ENCODE results near the gene RPH3AL.
"Not testable (repeated sequence)": the region's sequence is repeated elsewhere in the genome, so short reads cannot be mapped to it uniquely, and the experiment has no call there.

RPH3AL gene

DNA sequence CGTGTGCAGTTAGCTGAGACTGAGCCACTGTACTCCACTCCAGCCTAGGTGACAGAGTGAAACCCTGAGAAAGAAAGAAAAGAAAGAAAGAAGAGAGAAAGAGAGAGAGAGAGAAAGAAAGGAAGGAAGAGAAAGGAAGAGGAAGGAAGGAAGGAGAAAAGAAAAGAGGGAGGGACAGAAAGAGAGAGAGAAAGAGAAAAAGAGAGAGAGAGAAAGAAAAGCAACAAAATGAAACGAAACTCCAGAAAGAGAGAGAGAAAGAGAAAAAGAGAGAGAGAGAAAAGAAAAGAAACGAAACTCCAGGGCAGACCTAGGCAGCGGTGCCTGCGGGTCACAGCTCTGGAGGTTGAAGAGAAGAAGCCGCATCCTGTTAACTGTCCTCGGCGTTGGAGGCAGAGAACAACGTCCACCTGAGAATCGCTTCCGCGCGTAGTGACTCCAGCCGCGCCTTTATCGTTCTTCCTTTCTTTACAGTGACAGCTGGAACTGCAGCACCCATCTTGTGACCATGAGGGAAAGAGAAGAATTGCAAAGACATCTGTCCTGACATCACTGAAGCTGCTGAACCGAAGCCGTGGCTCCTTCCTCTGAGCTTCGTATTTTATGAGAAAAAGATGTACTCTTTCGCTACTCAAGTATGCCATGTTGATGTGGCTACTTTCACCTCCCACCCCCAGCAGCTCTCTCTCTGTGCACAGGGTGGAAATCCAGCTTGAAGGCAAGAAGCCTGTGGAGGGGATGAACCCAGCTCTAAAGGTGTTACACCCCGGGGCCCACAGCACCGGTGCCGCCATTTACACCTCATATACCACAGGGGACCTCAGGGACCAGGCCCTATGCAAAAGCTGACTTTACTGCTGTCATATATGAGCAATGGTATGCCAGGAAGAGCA is 114.3 kb downstream of the RPH3AL start:
- no peaks in the 10 kb centered on the region for H3K9me3 Mint-ChIP-seq (ENCODE audit: low read depth)
- H3K4me3 Mint-ChIP-seq = no peak overlapping the region
- H3K27me3 Mint-ChIP-seq = no peaks in the 10 kb centered on the region
- H3K27ac Mint-ChIP-seq = no peak overlapping the region
- no peaks in the 10 kb centered on the region for H3K4me1 Mint-ChIP-seq (ENCODE audit: low read depth)
- no peaks in the 10 kb centered on the region for H3K36me3 Mint-ChIP-seq

DNA sequence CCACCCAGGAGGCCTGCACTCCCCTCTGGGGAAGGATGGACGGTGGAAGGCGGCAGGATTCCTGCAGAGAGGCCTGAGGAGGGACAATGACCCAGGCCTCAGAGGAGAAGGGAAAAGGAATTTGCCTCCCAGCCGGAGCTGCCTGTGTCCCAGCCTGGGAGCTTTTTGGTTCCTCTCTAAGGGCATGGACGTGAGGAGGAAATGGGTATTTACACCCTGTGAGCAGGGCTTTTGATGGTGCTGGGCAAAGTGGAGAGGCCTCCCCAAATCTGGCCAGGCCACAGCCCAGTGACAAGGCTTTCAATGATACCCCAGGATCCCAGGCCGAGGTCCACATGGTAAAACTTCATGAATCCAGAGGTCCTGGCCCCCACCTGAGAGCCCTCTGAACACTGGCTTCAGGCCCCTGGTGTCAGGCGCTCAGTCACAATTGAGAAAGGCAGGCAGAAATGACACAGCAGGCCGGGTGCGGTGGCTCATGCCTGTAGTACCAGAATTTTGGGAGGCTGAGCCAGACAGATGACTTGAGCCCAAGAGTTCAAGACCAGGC is 115.1 kb downstream of the RPH3AL start:
- Mint-ChIP-seq H3K27ac (no peak overlapping the region), H3K27me3 (no peaks in the 10 kb centered on the region), H3K4me1 (ENCODE audit: low read depth) (no peaks in the 10 kb centered on the region), H3K9me3 (ENCODE audit: low read depth) (no peaks in the 10 kb centered on the region), H3K4me3 (no peak overlapping the region), H3K36me3 (no peaks in the 10 kb centered on the region)

DNA sequence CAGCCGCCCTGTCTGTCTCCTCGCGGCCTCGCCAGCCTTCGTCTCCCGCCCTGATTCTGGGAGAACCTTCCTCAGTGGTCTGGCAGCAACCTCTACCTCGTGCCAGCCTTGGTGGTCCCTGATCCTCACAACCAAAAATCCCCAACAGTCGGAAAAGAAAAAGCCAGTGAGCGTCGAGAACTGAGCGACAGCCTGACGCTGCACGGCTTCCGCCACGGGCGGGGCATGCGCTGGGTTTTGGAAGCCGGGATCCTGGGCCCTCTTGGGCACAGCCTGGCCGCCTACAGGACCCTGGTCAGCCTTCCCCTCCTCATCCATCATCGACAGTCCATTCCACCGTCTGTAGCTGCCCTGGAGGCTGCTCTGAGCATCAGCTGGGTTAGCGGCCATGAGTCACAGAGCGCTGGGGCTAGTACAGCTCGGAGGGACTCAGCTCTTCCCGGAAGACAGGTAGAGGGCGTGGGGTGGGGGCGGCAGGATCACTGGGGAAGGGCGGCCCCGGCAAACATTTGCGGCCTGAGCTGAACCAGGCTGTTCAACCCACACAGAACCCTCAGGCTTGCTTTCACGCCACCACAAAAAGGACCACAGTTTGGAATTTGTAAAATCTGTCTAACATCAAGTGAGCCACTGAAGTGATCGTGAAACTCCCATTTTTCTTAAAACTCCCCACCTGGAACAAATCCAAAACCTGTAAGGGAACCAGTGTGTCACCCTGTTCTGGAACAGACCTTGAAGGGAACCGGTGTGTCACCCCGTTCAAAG is 115.8 kb downstream of the RPH3AL start:
- no peak overlapping the region for H3K4me3 Mint-ChIP-seq
- no peaks in the 10 kb centered on the region for H3K9me3 Mint-ChIP-seq (ENCODE audit: low read depth)
- H3K27ac Mint-ChIP-seq = no peak overlapping the region
- H3K36me3 Mint-ChIP-seq = no peaks in the 10 kb centered on the region
- no peaks in the 10 kb centered on the region for H3K4me1 Mint-ChIP-seq (ENCODE audit: low read depth)
- H3K27me3 Mint-ChIP-seq = no peaks in the 10 kb centered on the region

DNA sequence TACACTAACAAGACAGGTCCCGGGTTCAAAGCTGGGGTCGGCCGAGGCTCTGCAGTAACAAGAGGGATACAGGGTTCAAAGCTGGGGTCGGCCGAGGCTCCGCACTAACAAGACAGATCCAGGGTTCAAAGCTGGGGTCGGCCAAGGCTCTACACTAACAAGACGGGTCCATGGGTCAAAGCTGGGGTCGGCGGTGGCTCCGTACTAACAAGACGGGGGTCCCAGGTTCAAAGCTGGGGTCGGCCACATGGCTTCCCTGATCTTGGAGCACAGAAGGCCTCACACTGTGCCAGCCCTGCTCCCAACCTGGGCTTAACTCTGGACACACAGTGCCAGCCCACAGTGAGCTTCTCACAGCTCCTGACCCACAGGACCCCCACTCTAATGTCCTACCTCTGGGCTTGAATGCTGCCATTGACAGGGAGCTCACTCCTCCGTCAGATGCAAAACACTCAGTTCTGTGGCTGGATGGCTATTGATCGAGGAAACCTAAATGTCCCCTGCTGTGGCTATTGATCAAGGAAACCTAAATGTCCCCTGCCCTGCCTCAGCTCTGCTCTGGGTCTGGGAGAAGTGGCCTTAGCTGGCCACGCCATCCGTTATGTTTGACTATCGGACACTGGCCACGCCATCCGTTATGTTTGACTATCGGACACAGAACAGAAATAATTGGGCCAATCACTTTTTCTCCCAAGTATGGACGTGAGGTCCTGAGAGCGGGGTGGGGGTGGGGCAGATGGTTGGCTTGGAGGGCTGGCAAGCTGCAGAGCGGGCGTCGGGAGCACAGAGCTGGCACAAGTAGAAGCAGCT is 116.6 kb downstream of the RPH3AL start:
- H3K9me3 Mint-ChIP-seq (ENCODE audit: low read depth) = no peaks in the 10 kb centered on the region
- no peak overlapping the region for H3K4me3 Mint-ChIP-seq
- no peak overlapping the region for H3K27ac Mint-ChIP-seq
- no peaks in the 10 kb centered on the region for H3K4me1 Mint-ChIP-seq (ENCODE audit: low read depth)
- H3K36me3 Mint-ChIP-seq = no peaks in the 10 kb centered on the region
- no peaks in the 10 kb centered on the region for H3K27me3 Mint-ChIP-seq

DNA sequence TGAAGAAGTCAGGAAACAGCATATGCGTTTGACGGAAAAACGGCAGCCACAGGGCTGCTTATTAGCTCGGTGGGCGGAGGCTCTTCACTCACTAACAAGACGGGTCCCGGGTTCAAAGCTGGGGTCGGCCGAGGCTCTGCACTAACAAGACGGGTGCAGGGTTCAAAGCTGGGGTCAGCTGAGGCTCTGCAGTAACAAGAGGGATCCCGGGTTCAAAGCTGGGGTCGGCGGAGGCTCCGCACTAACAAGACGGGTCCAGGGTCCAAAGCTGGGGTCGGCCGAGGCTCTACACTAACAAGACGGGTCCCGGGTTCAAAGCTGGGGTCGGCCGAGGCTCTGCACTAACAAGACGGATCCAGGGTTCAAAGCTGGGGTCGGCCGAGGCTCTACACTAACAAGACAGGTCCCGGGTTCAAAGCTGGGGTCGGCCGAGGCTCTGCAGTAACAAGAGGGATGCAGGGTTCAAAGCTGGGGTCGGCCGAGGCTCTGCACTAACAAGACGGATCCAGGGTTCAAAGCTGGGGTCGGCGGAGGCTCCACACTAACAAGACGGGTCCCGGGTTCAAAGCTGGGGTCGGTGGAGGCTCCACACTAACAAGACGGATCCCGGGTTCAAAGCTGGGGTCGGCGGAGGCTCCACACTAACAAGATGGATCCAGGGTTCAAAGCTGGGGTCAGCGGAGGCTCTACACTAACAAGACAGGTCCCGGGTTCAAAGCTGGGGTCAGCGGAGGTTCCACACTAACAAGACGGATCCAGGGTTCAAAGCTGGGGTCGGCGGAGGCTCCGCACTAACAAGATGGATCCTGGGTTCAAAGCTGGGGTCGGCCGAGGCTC is 117.4 kb downstream of the RPH3AL start:
- not testable (repeated sequence) for H3K27me3 Mint-ChIP-seq; H3K4me3 Mint-ChIP-seq; H3K36me3 Mint-ChIP-seq; H3K4me1 Mint-ChIP-seq (ENCODE audit: low read depth); H3K9me3 Mint-ChIP-seq (ENCODE audit: low read depth); H3K27ac Mint-ChIP-seq

DNA sequence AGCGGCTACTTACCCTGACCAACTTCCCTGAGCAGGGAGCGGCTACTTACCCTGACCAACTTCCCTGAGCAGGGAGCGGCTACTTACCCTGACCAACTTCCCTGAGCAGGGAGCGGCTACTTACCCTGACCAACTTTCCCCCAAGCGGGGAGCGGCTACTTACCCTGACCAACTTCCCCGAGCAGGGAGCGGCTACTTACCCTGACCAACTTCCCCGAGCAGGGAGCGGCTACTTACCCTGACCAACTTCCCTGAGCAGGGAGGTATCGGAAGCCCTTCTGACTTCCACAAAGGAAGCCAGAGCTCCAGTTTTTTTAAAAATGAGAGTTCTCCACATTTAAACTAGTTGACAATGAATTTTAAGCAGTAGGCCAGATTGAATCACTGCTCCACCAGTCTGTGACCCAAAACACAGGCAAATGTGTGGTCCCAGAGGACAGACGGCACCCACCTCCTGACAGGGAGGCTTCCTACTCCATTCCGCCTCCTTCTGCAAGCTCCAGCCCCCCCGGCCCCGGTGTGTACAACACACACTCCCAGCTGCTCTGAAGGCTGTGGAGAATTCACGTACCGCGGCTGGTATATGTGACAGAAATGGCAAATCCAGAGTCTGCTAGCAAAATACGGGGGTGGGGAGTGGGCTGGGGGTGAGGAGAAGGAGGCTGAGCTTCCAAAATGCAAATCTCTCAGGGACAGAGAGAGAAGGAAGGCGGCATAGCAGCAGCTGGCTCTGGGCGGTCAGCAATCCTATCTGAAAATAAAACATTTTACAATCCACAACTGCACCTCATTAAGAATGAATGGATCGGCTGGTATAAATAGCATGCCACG is 118.2 kb downstream of the RPH3AL start:
- not testable (repeated sequence) for H3K27me3 Mint-ChIP-seq; H3K4me1 Mint-ChIP-seq (ENCODE audit: low read depth); H3K36me3 Mint-ChIP-seq; H3K4me3 Mint-ChIP-seq; H3K27ac Mint-ChIP-seq; H3K9me3 Mint-ChIP-seq (ENCODE audit: low read depth)

DNA sequence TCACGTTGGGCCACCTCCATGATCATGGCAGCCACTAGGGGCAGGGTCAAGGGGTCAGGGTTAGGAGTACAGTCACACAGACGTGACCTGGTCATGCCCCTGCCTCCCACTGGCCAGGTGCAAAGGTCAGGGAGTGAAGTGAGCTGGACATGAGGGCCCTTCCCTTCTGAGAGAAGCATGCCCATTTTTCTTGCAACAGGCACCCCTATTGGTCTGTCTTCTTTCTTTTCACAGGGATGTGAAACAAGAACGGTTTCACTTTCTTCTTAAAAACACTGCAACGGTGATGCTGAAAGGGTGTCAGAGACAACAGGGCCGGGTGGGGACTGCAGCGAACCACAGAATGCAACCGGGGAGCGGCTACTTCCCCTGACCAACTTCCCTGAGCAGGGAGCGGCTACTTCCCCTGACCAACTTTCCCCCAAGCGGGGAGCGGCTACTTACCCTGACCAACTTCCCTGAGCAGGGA is 119.1 kb downstream of the RPH3AL start:
- no peaks in the 10 kb centered on the region for H3K4me1 Mint-ChIP-seq (ENCODE audit: low read depth)
- no peak overlapping the region for H3K27ac Mint-ChIP-seq
- H3K4me3 Mint-ChIP-seq = no peak overlapping the region
- no peaks in the 10 kb centered on the region for H3K36me3 Mint-ChIP-seq
- H3K27me3 Mint-ChIP-seq = no peaks in the 10 kb centered on the region
- H3K9me3 Mint-ChIP-seq (ENCODE audit: low read depth) = no peaks in the 10 kb centered on the region

DNA sequence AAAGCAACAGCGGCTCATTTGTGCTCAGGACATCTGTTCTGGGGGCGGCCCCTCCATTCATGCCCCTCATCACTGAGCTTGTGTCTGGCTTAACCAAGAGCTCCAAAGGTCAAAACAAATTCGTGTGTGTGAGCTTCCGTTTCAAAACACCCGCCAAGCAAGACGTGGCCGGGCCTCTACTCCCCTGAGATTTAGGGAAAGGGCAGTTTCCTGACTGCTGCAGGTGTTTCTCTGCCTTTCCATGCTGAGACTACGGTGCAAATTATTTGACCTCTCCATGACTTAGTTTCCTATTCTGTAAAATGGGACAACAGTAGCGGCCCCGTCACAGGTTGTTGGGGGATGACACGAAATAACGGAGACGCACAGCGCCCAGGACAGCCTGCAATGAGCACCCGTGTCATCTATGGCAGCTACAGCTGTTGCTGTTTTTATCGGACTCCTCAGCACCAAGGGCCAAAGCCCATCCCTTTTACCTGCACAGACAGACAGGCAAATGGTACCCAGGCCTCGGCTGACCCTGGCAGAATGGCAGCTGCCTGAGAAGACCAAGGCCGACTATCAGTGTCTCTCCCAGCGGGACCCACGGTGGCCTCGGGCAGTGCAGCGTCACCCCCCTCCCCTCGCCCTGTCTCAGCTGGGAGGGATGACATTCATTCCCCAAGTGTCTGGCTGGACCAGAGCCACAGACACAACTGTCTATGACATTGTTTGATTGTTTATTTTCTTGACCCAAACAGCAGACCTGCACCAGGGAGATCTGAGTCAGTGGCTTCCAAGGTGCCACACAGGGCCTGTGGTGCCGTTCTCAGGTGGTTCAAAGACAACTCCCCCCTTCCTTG is 120.4 kb downstream of the RPH3AL start:
- no peaks in the 10 kb centered on the region for H3K4me1 Mint-ChIP-seq (ENCODE audit: low read depth)
- no peaks in the 10 kb centered on the region for H3K9me3 Mint-ChIP-seq (ENCODE audit: low read depth)
- no peaks in the 10 kb centered on the region for H3K27me3 Mint-ChIP-seq
- no peak overlapping the region for H3K4me3 Mint-ChIP-seq
- H3K36me3 Mint-ChIP-seq = no peaks in the 10 kb centered on the region
- no peak overlapping the region for H3K27ac Mint-ChIP-seq

DNA sequence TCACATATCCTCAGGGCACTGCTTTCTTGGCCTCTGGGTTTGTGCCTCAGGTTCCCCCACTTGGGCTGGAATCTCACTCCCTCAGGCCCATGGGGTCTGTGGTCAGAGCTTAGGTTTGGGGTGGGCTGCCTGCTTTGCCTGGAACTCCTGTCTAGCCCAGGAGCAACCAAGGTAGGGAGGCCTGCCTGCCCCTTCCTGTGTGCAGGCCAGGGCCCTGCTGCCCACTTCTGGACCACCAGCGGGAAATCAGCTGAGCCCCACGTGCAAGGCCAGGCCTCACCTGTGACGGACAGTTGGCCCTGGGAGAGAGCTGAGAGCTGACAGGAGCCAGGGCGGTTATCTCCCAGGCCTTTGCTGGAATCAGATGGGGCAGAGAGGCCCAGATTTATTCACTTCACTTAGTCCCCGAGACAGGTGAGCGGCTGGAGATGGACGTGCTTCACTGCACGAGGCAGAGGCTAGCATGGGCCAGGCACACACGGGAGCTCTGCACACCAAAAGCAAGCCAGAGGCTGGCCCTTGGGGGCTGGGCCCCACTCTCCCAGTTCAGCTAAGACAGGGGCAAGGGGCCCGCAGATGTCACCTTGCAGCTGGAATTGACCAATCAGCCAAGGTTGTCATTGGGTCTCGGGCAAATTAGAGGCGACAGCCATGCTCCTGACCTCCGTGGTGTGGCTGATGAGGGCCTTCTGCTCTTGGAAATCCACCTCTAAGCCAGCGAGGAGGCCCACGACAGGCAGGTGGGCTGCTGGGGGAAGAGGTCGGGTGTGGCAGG is 121.2 kb downstream of the RPH3AL start:
- Mint-ChIP-seq H3K4me3 (no peak overlapping the region), H3K27me3 (no peaks in the 10 kb centered on the region), H3K27ac (no peak overlapping the region), H3K4me1 (ENCODE audit: low read depth) (no peaks in the 10 kb centered on the region), H3K9me3 (ENCODE audit: low read depth) (no peaks in the 10 kb centered on the region), H3K36me3 (no peaks in the 10 kb centered on the region)

DNA sequence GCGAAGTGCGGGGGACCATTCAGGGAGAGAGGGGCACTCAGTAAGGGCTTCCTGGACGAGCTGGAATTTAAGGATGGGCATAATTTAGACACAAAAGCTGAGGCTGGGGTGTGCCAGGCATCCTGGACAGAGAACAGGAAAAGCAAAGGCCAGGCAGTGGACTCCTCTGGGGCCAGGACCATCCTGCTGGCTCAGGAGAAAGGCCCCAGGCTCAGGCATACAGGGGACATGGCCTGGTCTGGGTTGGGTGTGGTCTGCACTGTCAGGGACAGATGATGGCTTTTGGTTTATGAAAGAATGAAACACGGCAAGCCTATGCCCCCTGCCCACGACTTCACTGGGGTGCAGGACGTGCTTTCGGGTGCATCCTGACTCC is 122.2 kb downstream of the RPH3AL start:
- no peaks in the 10 kb centered on the region for H3K36me3 Mint-ChIP-seq
- no peaks in the 10 kb centered on the region for H3K4me1 Mint-ChIP-seq (ENCODE audit: low read depth)

DNA sequence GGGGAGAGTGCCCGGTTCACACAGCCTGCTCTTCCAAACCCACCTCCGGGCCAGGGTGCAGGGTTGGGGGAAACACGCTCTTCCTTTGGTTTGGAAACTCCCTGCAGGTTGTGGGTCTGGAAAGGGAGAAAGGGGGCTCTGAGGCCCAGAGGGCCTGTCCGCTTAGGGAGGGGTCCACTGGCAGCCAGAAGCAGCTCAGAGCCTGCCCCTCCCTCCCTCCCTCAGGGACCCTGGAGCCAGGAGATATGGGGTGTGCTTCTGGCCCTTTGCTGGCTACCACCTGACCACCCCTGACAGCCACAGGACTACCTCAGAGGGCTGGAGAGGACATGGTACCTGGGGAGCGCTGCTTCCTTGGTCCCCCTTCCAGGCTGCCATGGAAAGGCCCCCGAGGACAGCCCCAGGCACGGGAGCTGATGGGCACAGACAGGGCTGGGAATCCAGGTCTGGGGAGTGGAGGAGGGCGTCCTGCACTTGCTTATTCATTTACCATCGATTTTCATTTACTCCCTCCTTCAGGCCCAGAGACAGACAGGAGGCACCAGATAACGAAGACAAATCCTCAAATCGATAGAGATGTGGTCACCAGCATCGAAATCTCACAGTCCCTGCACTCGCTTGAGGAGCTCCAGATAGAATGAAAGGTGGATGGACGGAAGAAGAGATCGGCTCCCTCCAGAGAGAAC is 122.8 kb downstream of the RPH3AL start:
- H3K27me3 Mint-ChIP-seq = no peaks in the 10 kb centered on the region
- H3K9me3 Mint-ChIP-seq (ENCODE audit: low read depth) = no peaks in the 10 kb centered on the region
- no peaks in the 10 kb centered on the region for H3K4me1 Mint-ChIP-seq (ENCODE audit: low read depth)
- no peak overlapping the region for H3K4me3 Mint-ChIP-seq
- no peak overlapping the region for H3K27ac Mint-ChIP-seq
- no peaks in the 10 kb centered on the region for H3K36me3 Mint-ChIP-seq

More for the DNA sequence above, 122.2 kb downstream of the RPH3AL start:
- no peaks in the 10 kb centered on the region for H3K27me3 Mint-ChIP-seq
- no peak overlapping the region for H3K27ac Mint-ChIP-seq
- no peak overlapping the region for H3K4me3 Mint-ChIP-seq
- H3K9me3 Mint-ChIP-seq (ENCODE audit: low read depth) = no peaks in the 10 kb centered on the region

Measured in activated naive CD8-positive, alpha-beta T cell (primary cell).